Liver (tissue), 3 donors: ENCODE data around the gene FNDC8.
"Not testable (repeated sequence)": the region's sequence is repeated elsewhere in the genome, so short reads cannot be mapped to it uniquely, and the experiment has no call there.

Source experiments
- CTCF ChIP-seq: fragments of 150-350 bp; IDR thresholded peaks from 2 replicates; pipeline ENCODE4 v1.5.1; 2017; ENCODE audit warnings: improper control_type of control experiment, low read depth, low read length; ENCODE audit not compliant: missing input control
- FOXA1 ChIP-seq: IDR thresholded peaks from 2 replicates; pipeline ENCODE4 v1.6.1; 2016; ENCODE audit warnings: antibody characterized with exemption
- FOXA2 ChIP-seq: IDR thresholded peaks from 2 replicates; pipeline ENCODE4 v1.6.1; 2016; ENCODE audit warnings: antibody characterized with exemption
- GABPA ChIP-seq, 2 donors: IDR thresholded peaks in 1 of 2; conservative IDR thresholded peaks in 1 of 2; 2 replicates each; pipeline ENCODE4 v1.6.1; 2016; ENCODE audit warnings: antibody characterized with exemption in 2 of 2, mild to moderate bottlenecking in 1 of 2, moderate library complexity in 1 of 2
- JUND ChIP-seq, 2 donors: IDR thresholded peaks; 2 replicates each; pipeline ENCODE4 v1.6.1; 2016; ENCODE audit warnings: antibody characterized with exemption in 2 of 2
- MAX ChIP-seq: IDR thresholded peaks from 2 replicates; pipeline ENCODE4 v1.6.1; 2016; ENCODE audit warnings: antibody characterized with exemption
- RAD21 ChIP-seq, 2 donors: IDR thresholded peaks; 2 replicates each; pipeline ENCODE4 v1.6.1; 2016; ENCODE audit warnings: antibody characterized with exemption in 2 of 2, mild to moderate bottlenecking in 2 of 2
- RXRA ChIP-seq, 2 donors: IDR thresholded peaks; 2 replicates each; pipeline ENCODE4 v1.6.1; 2017 to 2018; ENCODE audit warnings: antibody characterized with exemption in 2 of 2, mild to moderate bottlenecking in 1 of 2
- TAF1 ChIP-seq: conservative IDR thresholded peaks from 2 replicates; pipeline ENCODE4 v1.6.1; 2016; ENCODE audit warnings: antibody characterized with exemption, mild to moderate bottlenecking
- YY1 ChIP-seq: IDR thresholded peaks from 2 replicates; pipeline ENCODE4 v1.6.1; 2016; ENCODE audit warnings: antibody characterized with exemption, mild to moderate bottlenecking
- TF ChIP-seq, protein P1 (sequence below): IDR thresholded peaks from 2 replicates; pipeline ENCODE4 v1.6.1; 2016; ENCODE audit warnings: antibody characterized with exemption, mild to moderate bottlenecking
- TF ChIP-seq, protein P2 (sequence below): IDR thresholded peaks from 2 replicates; pipeline ENCODE4 v1.6.1; 2016; ENCODE audit warnings: antibody characterized with exemption
- TF ChIP-seq, protein P3 (sequence below): IDR thresholded peaks from 2 replicates; pipeline ENCODE4 v1.6.1; 2016; ENCODE audit warnings: antibody characterized with exemption
- donor health status: healthy.
- donor health status: healthy.

- TF ChIP-seq, protein P1, sequence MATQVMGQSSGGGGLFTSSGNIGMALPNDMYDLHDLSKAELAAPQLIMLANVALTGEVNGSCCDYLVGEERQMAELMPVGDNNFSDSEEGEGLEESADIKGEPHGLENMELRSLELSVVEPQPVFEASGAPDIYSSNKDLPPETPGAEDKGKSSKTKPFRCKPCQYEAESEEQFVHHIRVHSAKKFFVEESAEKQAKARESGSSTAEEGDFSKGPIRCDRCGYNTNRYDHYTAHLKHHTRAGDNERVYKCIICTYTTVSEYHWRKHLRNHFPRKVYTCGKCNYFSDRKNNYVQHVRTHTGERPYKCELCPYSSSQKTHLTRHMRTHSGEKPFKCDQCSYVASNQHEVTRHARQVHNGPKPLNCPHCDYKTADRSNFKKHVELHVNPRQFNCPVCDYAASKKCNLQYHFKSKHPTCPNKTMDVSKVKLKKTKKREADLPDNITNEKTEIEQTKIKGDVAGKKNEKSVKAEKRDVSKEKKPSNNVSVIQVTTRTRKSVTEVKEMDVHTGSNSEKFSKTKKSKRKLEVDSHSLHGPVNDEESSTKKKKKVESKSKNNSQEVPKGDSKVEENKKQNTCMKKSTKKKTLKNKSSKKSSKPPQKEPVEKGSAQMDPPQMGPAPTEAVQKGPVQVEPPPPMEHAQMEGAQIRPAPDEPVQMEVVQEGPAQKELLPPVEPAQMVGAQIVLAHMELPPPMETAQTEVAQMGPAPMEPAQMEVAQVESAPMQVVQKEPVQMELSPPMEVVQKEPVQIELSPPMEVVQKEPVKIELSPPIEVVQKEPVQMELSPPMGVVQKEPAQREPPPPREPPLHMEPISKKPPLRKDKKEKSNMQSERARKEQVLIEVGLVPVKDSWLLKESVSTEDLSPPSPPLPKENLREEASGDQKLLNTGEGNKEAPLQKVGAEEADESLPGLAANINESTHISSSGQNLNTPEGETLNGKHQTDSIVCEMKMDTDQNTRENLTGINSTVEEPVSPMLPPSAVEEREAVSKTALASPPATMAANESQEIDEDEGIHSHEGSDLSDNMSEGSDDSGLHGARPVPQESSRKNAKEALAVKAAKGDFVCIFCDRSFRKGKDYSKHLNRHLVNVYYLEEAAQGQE, result not testable (repeated sequence)
- TF ChIP-seq CTCF; TAF1; JUND (IDR thresholded peaks at IDR 0.05); YY1; GABPA (IDR thresholded peaks at IDR 0.05 in 1 of 2, conservative IDR thresholded peaks at IDR 0.05 in 1 of 2); FOXA1; MAX; RXRA (IDR thresholded peaks at IDR 0.05); RAD21 (IDR thresholded peaks at IDR 0.05); FOXA2: not testable (repeated sequence)
- TF ChIP-seq, protein P2, sequence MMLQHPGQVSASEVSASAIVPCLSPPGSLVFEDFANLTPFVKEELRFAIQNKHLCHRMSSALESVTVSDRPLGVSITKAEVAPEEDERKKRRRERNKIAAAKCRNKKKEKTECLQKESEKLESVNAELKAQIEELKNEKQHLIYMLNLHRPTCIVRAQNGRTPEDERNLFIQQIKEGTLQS, result not testable (repeated sequence)
- TF ChIP-seq, protein P3, sequence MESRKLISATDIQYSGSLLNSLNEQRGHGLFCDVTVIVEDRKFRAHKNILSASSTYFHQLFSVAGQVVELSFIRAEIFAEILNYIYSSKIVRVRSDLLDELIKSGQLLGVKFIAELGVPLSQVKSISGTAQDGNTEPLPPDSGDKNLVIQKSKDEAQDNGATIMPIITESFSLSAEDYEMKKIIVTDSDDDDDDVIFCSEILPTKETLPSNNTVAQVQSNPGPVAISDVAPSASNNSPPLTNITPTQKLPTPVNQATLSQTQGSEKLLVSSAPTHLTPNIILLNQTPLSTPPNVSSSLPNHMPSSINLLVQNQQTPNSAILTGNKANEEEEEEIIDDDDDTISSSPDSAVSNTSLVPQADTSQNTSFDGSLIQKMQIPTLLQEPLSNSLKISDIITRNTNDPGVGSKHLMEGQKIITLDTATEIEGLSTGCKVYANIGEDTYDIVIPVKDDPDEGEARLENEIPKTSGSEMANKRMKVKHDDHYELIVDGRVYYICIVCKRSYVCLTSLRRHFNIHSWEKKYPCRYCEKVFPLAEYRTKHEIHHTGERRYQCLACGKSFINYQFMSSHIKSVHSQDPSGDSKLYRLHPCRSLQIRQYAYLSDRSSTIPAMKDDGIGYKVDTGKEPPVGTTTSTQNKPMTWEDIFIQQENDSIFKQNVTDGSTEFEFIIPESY, result not testable (repeated sequence)
These were observed 58.0 kb downstream of the FNDC8 start for GRCh38 chr17:35179379-35179778.
